Midbrain (tissue), 1 donor: ENCODE measurements around the gene SMAD4.

ENCODE experiments used
- DNase-seq: peaks from one replicate; lab custom pipeline; 2025; lab: John Stamatoyannopoulos, UW

SMAD4 gene

DNA sequence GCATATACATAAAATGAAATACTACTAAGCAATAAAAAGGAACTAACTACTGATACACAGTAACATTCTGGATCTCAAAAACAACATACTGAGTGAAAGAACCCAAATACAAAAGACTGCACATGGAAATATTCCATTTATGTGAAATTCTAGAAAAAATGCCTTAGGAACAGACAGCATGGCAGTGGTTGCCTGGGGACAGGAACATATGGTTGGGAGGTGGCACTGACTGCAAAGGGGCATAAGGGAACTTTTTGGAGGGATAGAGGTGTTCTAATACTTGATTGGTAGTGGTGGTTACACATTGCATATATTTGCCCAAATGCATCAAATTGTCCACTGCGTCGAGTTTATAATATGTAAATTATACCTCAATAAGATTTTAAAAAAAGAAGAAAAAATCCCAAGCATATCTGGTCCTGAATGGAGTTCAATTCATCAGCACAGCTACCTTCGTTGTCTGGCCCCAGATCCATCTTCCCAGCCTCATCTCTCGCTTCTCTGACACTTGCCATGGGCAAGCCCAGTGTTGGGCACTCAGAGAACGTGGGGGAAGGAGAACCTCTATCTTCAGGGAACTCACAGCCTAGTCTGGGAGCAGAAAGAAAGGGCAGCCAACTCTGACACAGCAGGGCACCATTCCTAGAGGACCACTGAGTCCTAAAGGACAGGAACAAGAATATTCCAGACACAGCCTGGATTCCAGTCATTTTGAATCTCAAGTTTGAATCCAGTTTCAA lies 8.6 kb upstream of the SMAD4 start:
- no peak for DNase-seq

DNA sequence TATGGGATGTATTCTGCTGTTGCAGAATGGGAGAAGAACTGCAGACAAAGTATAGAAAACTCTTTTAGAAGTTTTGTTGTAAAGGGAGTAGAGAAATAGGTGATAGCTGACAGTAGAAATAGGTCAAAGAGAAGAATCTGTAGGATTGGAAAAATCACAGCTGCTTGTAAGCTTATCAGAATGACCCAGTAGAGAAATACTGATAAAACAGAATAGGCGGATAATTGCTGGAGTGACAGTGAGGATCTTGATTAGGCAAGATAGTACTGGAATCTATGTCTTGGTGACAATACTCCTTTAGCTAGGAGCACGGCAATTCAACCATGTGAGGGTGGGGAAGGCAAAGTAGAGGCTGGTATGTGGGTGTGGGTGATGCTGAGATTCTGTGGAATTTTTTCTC lies 4.5 kb upstream of the SMAD4 start:
- no peak for DNase-seq

GRCh38 chr18:51028201-51028805 lies 1.7 kb upstream of the SMAD4 start:
- DNase-seq = no peak

GRCh38 chr18:51029378-51029693 lies 677 bp upstream of the SMAD4 start:
- DNase-seq = no peak

DNA sequence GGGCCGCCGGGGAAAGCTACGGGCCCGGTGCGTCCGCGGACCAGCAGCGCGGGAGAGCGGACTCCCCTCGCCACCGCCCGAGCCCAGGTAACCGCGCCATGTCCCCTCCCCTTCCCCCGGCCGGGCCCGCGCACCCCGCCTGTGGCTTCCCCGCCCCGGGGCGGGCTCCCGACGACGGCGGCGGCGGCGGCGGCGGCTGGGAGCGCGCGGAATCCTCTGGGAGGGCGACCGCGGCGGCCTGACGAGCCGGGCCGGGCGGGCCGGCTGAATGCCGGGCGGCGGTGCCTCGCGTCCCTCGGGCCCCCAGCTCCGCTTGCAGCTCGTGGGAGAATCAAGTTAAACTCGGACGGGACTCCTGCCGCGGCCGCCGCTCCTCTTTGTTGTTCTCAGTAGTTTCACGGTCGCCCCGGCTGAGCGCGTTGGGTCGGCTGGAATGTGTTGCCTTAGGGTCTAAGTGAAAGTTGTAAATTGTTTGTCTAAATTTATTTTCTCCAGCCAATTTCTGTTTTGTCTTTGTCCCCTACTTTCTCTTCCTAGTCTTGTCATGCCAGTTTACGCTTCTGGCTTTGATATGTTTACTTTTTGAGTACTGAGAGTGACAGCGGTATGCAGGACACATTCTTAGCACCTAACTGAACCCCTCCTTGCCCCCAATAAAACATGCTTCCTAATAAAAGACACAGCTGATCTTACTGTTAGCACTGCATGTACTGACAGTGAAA lies 685 bp downstream of the SMAD4 start:
- DNase-seq = peak; percentile 60

DNA sequence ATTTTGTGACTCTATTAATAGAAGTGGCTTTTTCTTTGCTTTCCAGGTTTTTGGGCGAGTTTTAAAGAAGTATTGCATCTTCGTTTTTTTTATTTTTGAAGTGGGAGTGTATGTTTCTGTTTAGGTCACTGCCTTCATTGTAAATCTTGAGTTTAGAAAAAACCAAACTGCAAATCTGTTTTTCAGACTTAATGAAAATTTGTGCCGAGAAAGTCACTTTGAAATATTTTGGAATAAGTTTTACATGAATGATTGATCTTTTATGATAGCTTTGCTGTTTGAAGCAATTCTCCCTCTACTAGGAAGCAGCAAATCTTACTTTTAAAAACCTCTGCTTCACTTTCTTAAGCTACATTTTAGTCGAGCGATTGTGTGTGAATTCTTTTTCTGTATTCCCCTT lies 2.2 kb downstream of the SMAD4 start:
- DNase-seq = no peak

GRCh38 chr18:51037230-51037629 lies 7.2 kb downstream of the SMAD4 start:
- DNase-seq = no peak

DNA sequence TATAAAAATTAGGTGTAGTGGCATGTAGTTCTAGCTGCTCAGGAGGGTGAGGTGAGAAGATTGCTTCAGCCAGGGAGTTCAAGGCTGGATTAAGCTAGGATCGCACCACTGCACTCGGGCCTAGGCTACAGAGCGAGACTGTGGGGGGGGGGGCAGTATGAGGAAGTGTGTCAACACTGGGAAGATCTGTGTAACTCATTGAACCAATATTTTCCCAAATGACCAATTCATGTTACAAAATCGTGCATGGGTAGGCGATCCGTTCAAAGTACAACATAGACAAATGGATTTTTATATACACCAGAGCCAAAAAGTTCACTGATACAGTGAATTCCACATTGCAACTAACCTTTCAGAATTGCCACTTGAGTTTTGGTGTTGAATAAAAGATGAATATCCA lies 8.1 kb downstream of the SMAD4 start:
- no peak for DNase-seq

DNA sequence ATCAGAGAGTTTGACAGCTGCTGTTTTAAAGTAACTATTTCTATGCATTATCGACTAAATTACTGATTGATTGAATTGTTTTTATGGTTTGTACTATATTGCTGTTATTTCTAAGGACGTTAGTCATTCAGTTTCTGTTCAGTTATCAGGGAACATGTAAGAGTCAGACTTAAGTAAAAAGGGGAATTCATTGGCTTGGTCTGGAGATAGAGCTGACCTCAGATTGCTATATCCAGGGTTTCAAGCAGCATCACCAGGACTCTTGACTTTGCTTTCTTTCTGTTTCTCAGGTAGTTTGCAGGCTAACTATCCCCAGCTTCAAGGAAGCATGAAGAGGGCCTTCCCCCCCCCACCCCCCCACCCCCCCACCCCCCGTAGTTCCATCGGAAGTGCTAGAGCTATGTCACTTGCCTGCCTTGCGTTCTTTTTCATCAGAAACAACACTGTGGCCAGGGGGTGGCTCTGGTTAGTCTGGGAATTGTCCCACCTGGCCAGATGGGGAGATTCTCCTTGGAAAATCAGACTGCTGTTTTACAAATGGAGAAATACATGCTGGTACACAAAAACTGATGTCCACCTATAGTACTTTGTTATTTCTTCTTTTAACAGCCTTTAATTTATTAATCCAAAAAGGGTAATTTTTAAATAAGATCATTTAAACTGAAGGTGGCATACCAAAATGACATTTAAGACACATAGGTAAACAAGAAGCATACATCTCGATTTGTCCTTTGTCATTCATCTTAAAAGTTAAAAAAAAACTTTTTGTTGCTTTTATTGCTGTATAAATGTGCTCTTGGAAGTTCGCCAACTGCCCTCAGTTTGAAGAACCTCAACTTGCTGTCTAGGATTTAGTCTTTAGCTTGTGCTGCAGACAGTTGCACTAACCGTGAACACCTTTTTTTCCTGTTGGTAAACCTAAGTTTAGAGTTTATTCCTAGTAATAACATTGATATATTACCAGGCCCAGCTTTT lies 9.4 kb downstream of the SMAD4 start:
- DNase-seq = no peak

DNA sequence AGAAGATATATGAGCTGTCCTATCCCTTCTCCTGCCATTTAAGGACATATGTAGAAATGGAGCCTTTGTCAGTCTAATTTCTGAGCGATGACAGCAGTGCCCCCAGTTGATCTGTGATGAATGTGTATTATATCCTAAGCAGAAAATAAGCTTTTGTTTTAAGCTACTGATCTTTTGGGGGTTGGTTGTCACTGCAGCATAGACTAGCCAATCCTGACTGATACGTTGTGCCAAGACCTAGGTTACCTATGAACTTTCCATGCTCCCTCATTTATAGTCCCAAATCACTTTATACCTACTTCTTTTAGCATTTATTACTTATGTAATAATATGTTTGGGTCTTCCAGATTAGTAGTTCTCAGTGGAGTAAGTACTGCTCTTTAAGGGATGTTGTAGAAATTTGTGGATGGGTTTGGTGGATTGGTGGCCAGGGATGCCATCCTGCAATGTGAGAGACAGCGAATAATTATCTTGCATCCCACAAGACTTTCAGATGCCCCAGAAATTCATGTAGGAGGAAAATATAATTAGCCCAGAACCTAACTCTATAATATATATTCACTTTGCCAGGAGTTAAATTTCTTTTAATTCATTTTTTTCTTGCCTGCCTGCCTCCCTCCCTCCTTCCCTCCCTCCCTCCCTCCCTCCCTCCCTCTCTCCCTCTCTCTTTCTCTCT lies 11.8 kb downstream of the SMAD4 start:
- DNase-seq = no peak

DNA sequence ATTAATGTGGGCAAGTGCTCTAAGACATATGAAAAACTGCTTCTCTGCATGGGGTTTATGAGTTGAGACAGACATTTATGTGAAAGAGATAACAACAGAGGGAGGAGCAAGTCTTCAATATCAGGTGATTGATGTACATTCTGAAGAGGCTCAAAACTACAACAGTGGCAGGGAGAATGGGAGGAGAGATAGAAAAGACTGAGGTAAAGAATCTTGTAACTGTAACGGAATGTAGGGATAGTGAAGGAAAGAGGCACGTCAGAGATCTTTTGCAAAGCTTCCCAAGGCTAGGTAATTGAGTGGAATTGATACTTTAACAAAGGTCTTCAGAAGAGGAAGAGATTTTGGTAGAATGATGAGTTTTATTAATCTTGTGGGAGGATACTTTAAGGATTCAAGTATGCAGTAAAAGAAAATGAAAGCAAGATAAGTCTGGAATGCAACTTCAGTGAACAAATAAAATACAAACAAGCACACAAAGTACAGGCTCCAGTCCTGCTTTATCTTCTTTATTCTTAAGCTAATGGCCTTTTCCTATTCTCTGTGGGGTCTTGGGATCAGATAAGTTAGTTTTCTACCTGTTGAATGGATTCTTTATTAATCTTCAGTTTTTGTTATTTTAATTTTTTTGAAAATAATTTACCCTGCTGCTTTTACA lies 15.0 kb downstream of the SMAD4 start:
- no peak for DNase-seq

DNA sequence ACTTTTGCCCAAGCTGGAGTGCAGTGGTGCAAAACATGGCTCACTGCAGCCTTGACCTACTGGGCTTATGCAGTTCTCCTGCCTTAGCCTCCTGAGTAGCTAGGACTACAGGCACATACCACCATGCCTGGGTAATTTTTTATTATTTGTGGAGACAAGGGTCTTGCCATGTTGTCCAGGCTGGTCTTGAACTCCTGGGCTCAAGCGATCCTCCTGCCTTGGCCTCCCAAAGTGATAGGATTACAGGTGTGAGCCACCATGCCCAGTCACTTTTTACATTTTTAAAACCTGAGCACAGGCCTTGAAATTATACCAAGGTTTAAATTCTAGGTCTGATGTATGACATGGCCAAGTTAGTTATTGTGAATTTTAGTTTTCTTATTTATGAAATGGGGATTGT lies 18.2 kb downstream of the SMAD4 start:
- DNase-seq = no peak

GRCh38 chr18:51049137-51049536 lies 19.1 kb downstream of the SMAD4 start:
- no peak for DNase-seq

DNA sequence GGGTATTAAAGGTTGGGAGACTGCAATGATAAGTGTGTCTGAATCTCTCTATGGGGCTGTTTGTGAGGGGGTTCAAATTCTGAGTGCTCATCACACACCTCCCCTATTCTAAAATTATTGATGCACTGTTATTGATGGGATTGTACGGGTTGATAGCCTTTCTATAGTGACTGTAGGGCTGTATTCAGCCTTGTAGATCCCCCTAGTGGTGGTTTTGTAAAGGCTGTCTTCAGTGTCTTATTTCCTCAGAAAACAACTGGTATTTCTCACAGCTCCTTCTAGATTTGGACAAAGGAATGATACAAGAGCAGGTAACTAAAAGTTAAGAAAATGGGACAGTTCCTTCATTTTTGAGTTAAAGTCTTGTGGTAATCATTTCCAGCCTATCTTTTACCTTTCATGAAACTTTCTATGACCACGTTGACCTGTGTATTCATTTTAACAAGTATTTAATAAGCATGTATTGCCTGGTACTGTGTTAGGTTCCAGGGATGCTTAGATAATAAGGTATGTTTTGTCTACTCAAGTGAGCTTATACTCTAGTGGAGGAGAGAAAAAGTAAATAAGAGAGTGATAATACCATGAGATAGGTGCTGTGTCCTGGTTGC lies 21.2 kb downstream of the SMAD4 start:
- peak; percentile 59 for DNase-seq

GRCh38 chr18:51053814-51054213 lies 23.8 kb downstream of the SMAD4 start:
- no peak for DNase-seq

DNA sequence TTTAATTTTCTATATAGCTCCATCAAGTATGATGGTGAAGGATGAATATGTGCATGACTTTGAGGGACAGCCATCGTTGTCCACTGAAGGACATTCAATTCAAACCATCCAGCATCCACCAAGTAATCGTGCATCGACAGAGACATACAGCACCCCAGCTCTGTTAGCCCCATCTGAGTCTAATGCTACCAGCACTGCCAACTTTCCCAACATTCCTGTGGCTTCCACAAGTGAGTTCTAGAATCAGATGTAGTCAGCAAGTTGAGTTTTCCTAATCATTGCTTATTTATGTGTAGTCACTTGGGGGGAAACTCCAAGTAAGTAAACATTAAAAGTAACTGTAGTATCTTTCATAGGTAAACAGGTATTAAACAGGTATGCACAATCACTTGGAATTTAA lies 24.8 kb downstream of the SMAD4 start:
- DNase-seq = no peak

GRCh38 chr18:51059969-51060368 lies 30.0 kb downstream of the SMAD4 start:
- no peak for DNase-seq

- no peak for DNase-seq
Measured at GRCh38 chr18:51064256-51064655, 34.2 kb downstream of the SMAD4 start.

DNA sequence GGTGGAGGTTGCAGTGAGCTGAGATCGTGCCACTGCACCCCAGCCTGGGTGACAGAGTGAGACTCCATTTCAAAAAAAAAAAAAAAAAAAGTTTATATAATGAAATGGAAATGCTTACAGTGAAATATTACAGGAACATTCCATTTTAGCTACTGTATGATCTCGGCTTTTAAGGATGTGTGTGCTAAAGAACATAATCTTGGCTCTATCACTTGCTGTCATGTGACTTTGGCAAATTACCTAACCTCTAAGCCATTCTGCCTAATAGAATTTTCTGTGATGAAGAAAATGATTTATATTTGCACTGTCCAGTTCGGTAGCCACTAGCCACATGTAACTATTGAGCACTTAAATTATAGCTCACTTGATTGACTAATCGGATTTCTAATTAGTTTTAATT lies 36.3 kb downstream of the SMAD4 start:
- no peak for DNase-seq

- no peak for DNase-seq
Measured at GRCh38 chr18:51068105-51068504, 38.1 kb downstream of the SMAD4 start.

- no peak for DNase-seq
Measured at GRCh38 chr18:51069885-51070284, 39.9 kb downstream of the SMAD4 start.
